NCI-H524 treated with DMSO at 0.1 percent for 48 hours (cell line): ENCODE results near the gene HSFX1.

ENCODE experiments used
- DNase-seq: peaks from one replicate; lab custom pipeline; 2025; lab: John Stamatoyannopoulos, UW

The HSFX1 gene

GRCh38 chrX:149807747-149808458 lies 34.0 kb downstream of the HSFX1 start:
- no peak for DNase-seq

GRCh38 chrX:149818652-149819051 lies 44.8 kb downstream of the HSFX1 start:
- no peak for DNase-seq

GRCh38 chrX:149819371-149819770 lies 45.5 kb downstream of the HSFX1 start:
- no peak for DNase-seq

GRCh38 chrX:149825424-149825823 lies 51.6 kb downstream of the HSFX1 start:
- no peak for DNase-seq
